ENCODE results near the gene GIN1. TPM values are rescaled to one million over a fixed set of nuclear protein-coding genes. Genes with fewer than 3 reads are reported as not detected.
A peak's percentile ranks its signal among the peaks of the same experiment; 100 is the strongest.

The GIN1 gene
- total RNA-seq, 2 donors from 2014 or later = 7.0 to 9.6 TPM

- Histone ChIP-seq H3K9ac (ENCODE audit: extremely low read depth, low read length, poor library complexity, severe bottlenecking) (no peak overlapping the region), H3K27me3 (ENCODE audit: control insufficient read depth, insufficient read depth, low read length, poor library complexity, severe bottlenecking) (no peaks in the 10 kb centered on the region), H3K27ac (ENCODE audit: low read depth, low read length) (no peak overlapping the region), H3K4me3 (ENCODE audit: low read length) (no peak overlapping the region), H3K36me3 (ENCODE audit: control insufficient read depth, insufficient read depth, low read length) (no peaks in the 10 kb centered on the region), H3K4me1 (ENCODE audit: control insufficient read depth, insufficient read depth, low read length) (peaks cover 3% of the 10 kb centered on the region), H3K9me3 (ENCODE audit: control insufficient read depth, low read length) (peaks cover 6% of the 10 kb centered on the region)
- H3K9me3 Mint-ChIP-seq = peaks cover 3% of the 10 kb centered on the region
- no peak overlapping the region for H3K27ac Mint-ChIP-seq
- TF ChIP-seq CTCF (conservative IDR thresholded peaks at IDR 0.05) = no peak
- WGBS, 2 experiments (ENCODE audit: insufficient coverage in 1 of 2, insufficient read length in 1 of 2) = 88 to 96% methylated on average over 1 to 2 of the region's 2 CpGs
- no peaks in the 10 kb centered on the region for H3K27me3 Mint-ChIP-seq (ENCODE audit: insufficient read depth)
- peaks cover 3% of the 10 kb centered on the region for H3K36me3 Mint-ChIP-seq (ENCODE audit: low read depth)
- peaks cover 3% of the 10 kb centered on the region for H3K4me1 Mint-ChIP-seq
- no peak overlapping the region for H3K4me3 Mint-ChIP-seq
- no peak for DNase-seq
Observed at GRCh38 chr5:103114440-103114839, 5.5 kb downstream of the GIN1 start.

GRCh38 chr5:103112910-103113309 lies 7.0 kb downstream of the GIN1 start:
- DNase-seq = no peak
- no peaks in the 10 kb centered on the region for H3K4me1 Mint-ChIP-seq
- TF ChIP-seq CTCF (conservative IDR thresholded peaks at IDR 0.05) = no peak
- H3K36me3 ChIP-seq (ENCODE audit: control insufficient read depth, insufficient read depth, low read length) = peaks cover 3% of the 10 kb centered on the region
- H3K27me3 ChIP-seq (ENCODE audit: control insufficient read depth, insufficient read depth, low read length, poor library complexity, severe bottlenecking) = no peaks in the 10 kb centered on the region
- no peak overlapping the region for H3K4me3 ChIP-seq (ENCODE audit: low read length)
- peaks cover 3% of the 10 kb centered on the region for H3K9me3 Mint-ChIP-seq
- peaks cover 3% of the 10 kb centered on the region for H3K36me3 Mint-ChIP-seq (ENCODE audit: low read depth)
- WGBS, 2 experiments (ENCODE audit: insufficient coverage in 1 of 2, insufficient read length in 1 of 2) = 91 to 100% methylated on average over 1 to 2 of the region's 2 CpGs
- no peak overlapping the region for H3K27ac Mint-ChIP-seq
- no peaks in the 10 kb centered on the region for H3K4me1 ChIP-seq (ENCODE audit: control insufficient read depth, insufficient read depth, low read length)
- H3K9ac ChIP-seq (ENCODE audit: extremely low read depth, low read length, poor library complexity, severe bottlenecking) = no peak overlapping the region
- H3K27me3 Mint-ChIP-seq (ENCODE audit: insufficient read depth) = no peaks in the 10 kb centered on the region
- H3K4me3 Mint-ChIP-seq = no peak overlapping the region
- H3K27ac ChIP-seq (ENCODE audit: low read depth, low read length) = no peak overlapping the region
- H3K9me3 ChIP-seq (ENCODE audit: control insufficient read depth, low read length) = peaks cover 6% of the 10 kb centered on the region

GRCh38 chr5:103111468-103111867 lies 8.5 kb downstream of the GIN1 start:
- H3K27me3 Mint-ChIP-seq (ENCODE audit: insufficient read depth) = no peaks in the 10 kb centered on the region
- H3K9me3 ChIP-seq (ENCODE audit: control insufficient read depth, low read length) = peaks cover 6% of the 10 kb centered on the region
- no peaks in the 10 kb centered on the region for H3K4me1 Mint-ChIP-seq
- no peak for TF ChIP-seq CTCF (conservative IDR thresholded peaks at IDR 0.05)
- peaks cover 3% of the 10 kb centered on the region for H3K36me3 Mint-ChIP-seq (ENCODE audit: low read depth)
- H3K27ac Mint-ChIP-seq = peak overlapping the region; percentile 26
- H3K9me3 Mint-ChIP-seq = peaks cover 3% of the 10 kb centered on the region
- H3K4me3 Mint-ChIP-seq = no peak overlapping the region
- H3K4me3 ChIP-seq (ENCODE audit: low read length) = no peak overlapping the region
- H3K9ac ChIP-seq (ENCODE audit: extremely low read depth, low read length, poor library complexity, severe bottlenecking) = no peak overlapping the region
- H3K4me1 ChIP-seq (ENCODE audit: control insufficient read depth, insufficient read depth, low read length) = no peaks in the 10 kb centered on the region
- WGBS, 2 experiments (ENCODE audit: insufficient coverage in 1 of 2, insufficient read length in 1 of 2) = 83 to 100% methylated on average over 1 to 2 of the region's 2 CpGs
- H3K36me3 ChIP-seq (ENCODE audit: control insufficient read depth, insufficient read depth, low read length) = peaks cover 6% of the 10 kb centered on the region
- H3K27me3 ChIP-seq (ENCODE audit: control insufficient read depth, insufficient read depth, low read length, poor library complexity, severe bottlenecking) = no peaks in the 10 kb centered on the region
- no peak for DNase-seq
- H3K27ac ChIP-seq (ENCODE audit: low read depth, low read length) = no peak overlapping the region

All from endodermal cell (in vitro differentiated cells).